HuH-7 (cell line): ENCODE measurements around the gene PCDH7.
A peak's percentile ranks its signal among the peaks of the same experiment; 100 is the strongest.

Experiments used
- DNase-seq: peaks from one replicate; pipeline ENCODE4 v3.0.0; 2011; ENCODE audit warnings: low spot score

PCDH7 gene

DNA sequence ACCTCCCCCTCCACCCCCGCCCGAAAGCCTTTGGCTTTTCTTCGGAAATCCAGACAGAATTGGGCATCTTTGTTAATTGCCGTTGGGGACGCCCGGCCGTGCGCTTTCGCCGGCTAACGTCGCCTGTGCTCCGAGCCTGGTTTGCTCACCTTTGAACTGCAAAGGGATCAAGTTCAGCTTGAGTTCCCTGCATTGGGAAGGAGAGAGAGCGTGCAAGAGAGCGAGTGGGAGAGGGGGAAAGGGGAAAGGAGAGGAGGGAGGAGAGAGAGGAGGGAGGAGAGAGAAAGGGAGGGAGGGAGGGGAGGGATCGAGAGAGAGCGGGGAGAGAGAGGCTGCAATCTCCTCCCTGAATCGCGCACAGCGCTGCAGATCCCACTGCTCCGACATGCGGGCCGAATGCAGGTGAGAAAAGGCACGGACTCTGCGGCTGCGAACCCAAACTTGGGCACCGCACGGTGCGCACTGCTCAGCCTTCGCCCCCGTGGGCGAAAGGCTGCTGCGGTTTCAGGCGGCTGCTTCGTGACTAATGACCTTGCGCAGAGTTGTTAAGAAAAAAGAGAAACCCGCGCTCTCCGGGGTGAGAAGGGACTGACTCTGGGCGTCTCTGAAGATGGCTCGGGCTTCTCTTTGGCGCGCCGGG lies at the start of gene PCDH7:
TSS of gene PCDH7 (plus strand) at position 349 of the 640 bp plus-strand sequence. CDS start 1,054 bp downstream, outside the sequence.
- peak; percentile 73 for DNase-seq

DNA sequence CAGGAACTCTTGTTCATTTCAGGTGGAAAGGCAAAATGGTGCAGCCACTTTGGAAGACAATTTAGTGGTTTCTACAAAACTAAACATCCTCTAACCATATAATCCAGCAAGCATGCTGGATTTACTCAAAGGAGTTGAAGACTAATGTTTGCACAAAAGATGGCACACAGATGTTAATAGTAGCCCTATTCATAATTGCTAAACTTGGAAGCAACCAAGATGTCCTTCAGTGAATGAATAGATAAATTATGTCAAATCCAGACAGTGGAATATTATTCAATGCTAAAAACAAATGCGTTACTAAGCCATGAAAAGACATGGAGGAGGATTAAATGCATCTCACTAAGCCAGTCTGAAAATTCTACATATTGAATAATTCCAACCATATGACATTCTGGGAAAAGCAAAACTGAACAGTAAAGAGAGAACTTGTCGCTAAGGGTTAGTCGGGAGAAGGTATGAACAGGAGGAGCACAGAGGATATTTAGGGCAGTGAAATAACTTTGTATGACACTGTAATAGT lies 48.2 kb upstream of the PCDH7 start:
- DNase-seq: no peak

GRCh38 chr4:30696191-30696590 lies 24.0 kb upstream of the PCDH7 start:
- DNase-seq: no peak

DNA sequence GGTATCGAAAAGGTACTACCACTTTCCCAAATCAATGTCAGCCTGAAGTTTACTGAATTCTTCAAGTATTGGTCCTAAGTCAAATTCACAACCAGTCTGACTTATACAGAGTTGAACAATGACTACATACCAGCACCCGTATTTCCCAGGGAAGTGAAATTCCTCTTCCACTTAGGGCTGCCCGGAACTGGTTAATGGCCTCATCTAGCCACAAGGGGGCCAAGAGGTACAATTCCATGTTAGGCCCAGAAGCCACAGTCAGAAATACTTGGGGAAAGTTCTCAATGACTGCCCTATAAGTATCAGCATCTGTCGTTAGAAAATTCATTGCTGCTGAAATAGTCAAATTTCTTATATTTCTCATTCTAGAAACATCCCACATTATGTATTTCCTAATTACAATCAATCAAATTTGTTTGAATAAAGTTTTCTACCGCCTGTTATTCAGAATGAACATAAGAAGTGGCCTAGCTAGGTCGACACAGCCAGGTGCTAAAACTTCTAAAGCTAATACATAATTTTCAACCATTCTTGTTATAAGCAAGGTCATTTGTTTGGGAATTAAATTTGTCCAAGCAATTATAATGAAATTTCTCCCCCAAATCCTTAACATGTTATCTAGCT lies 5.6 kb upstream of the PCDH7 start:
- DNase-seq: peak; percentile 90

DNA sequence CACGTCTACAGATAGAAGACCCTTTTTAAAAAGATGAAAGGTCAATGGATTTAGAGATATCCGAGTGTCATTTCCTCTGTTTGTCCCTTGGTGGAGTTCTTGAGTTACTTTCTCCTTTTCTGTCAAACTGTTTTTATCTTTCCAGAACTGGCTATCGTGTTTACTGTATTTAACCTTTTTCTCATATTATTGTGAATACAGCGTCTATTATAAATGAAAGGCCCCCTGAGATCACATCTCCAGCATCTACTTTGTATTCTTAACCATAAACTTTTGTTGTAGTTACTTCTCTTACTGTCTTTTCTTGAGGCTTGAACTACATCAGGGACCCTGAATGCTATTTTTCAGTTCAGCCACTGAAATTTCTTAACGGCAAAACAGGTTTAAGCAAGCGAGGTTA lies 4.0 kb upstream of the PCDH7 start:
- DNase-seq: peak; percentile 76

- peak; percentile 78 for DNase-seq
Measured at GRCh38 chr4:30716681-30717207, 3.4 kb upstream of the PCDH7 start.

GRCh38 chr4:30717208-30718020 lies 2.8 kb upstream of the PCDH7 start:
- peak; percentile 60 for DNase-seq

DNA sequence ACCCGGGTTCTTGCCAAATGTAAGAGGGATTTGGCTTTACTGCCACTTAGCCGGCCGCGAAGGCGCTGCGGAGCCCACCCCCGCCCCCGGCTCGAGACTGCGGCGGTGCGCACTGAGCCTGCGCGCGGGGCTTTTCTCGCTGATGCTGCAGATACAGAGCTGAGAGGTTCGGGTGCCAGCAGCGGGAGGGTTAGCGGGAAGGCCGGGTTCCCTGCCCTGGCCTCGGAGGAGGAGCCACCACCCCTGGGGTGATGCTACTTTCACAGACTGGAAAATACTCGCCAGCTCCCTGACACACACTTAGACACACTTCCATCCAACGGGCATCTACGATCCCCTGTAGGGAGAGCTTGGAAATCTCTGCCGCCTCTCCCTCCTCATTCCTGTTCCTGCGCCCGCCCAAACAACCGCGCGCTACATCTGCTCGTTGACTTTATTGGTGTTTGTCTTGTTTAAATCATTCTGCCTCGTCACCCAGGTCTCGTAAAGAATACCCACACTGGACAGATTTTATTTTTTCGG lies 2.1 kb upstream of the PCDH7 start:
- DNase-seq: peak; percentile 58

DNA sequence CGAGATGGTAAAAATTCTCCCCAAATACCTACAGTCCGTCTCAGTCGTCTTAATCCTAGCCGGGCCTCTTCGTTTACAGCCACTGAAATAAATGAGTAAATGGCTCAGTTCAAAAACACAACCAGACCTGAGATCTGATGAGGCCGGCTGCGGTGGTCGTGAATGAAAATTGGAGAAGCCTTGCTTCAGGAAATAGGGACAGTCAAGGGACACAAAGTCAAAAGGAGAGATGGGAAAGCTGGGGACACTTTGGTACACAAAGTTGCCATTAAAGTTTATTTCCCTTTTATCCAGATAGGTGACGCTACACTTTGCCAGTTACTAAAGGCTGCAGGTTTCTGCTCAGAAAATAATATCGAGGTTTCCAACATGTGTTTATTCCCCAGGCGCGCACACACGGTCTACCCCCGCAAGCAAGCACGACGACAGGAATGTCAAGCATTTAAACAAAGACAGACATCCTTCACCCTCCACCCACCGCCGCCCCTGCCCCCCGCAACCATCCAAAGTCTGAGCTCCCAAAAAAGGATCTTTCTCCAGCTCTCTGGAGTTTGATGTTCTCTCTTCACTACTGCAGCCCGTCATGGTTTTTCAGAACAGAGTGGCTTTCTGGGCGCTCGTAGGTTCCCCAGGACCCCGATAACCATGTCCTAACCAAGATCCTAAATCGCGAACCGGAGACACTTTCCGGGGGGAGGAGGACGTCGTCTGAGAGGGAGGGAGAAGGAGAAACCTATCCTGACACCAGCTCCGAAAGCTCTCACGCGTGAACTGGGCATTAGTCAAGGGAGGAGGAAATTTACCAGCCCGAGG lies 1.3 kb upstream of the PCDH7 start:
- DNase-seq: peak; percentile 47

- DNase-seq: peak; percentile 87
Measured at GRCh38 chr4:30719454-30720020, 632 bp upstream of the PCDH7 start.

DNA sequence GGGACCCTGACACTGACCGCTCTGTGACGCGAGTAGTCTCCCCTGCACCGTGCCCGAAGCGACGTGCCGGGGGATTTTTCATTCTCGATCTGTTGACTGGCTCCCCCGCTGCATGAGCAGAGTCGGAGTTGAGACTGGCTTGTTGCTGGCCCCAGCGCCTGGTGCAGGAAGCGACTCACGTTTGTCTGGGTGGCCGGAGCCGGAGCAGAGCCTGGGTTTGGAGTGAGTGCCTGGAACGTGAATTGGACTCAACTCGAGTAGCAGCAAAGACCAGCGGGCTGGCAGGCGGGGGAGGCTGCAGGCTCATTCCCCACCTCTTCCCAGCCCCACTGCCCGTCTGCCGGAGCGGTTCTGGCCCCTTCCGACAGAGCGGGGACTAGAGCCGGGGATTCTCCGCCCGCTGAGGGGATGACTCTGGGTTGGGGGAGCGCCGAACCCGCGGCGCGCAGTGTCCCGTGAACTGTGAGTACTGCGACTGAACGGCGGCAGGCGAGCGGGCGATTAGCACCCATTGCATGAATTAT lies 554 bp downstream of the PCDH7 start:
- no peak for DNase-seq

- DNase-seq: no peak
Measured at GRCh38 chr4:30721185-30722091, 1.3 kb downstream of the PCDH7 start.

- no peak for DNase-seq
Measured at GRCh38 chr4:30722092-30722358, 1.9 kb downstream of the PCDH7 start.

GRCh38 chr4:30722359-30723200 lies 2.4 kb downstream of the PCDH7 start:
- no peak for DNase-seq

- no peak for DNase-seq
Measured at GRCh38 chr4:30723201-30723955, 3.2 kb downstream of the PCDH7 start.

DNA sequence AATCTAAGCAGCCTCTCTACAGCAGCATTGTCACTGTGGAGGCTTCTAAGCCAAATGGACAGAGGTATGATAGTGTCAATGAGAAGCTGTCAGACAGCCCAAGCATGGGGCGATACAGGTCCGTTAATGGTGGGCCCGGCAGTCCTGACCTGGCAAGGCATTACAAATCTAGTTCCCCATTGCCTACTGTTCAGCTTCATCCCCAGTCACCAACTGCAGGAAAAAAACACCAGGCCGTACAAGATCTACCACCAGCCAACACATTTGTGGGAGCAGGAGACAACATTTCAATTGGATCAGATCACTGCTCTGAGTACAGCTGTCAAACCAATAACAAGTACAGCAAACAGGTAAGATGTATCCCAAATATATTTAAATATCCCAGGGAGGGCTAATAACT lies 4.1 kb downstream of the PCDH7 start:
- DNase-seq: no peak

- no peak for DNase-seq
Measured at GRCh38 chr4:30725562-30725961, 5.4 kb downstream of the PCDH7 start.

DNA sequence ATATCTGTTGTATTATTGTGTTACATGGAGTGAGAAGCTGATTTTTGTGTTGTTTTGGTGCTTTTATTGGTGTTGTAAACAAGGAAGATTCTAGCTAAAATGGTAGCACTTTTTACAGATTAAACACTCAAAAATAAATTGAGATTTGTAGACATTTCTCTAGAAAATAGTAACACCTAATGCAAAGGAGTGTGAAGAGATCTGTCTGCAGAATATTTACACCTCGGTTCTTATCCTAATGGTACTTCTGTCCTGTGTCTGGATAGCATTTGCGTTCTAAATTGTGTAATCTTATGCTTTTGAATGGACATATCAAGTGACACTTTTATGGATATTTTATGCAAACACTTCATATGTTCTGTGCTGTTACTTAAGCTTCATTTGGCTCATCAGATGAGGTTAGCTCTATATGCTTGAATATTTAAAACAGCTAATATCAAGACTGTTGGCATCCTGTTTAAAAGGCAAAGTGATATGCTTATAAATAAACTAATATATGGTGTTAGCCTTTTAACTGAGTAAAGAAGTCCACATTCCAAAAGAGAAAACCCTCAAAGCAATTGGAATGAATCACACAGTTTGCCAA lies 6.0 kb downstream of the PCDH7 start:
- DNase-seq: no peak
